Heart right ventricle (tissue), 16 donors: ENCODE measurements around the gene PTPRM. TPM values are rescaled to one million over a fixed set of nuclear protein-coding genes. Genes with fewer than 3 reads are reported as not detected.

Experiments
- ATAC-seq, 8 donors: fragments of 200-7000 bp; cut with Tn5 transposase; one replicate each; pipeline ENCODE4 v1.9.1; 2020; ENCODE audit warnings: mild to moderate bottlenecking in 8 of 8, moderate library complexity in 8 of 8, moderate number of reproducible peaks in 1 of 8
- DNase-seq, 2 donors: peaks; one replicate each; pipeline ENCODE4 v3.0.0-alpha.2; 2020
- H3K27ac ChIP-seq, 10 donors: fragments of 200-600 bp; sonication (generic) in 2 of 10; one replicate each; pipeline versions ENCODE4 v1.5.0 to v1.8.0; 2020 to 2022; ENCODE audit warnings: mild to moderate bottlenecking in 3 of 10
- H3K27me3 ChIP-seq, 7 donors: fragments of 200-600 bp; one replicate each; pipeline ENCODE4 v1.8.0; 2021 to 2022; ENCODE audit warnings: mild to moderate bottlenecking in 2 of 7
- H3K36me3 ChIP-seq, 9 donors: fragments of 200-600 bp; sonication (generic) in 1 of 9; one replicate each; pipeline versions ENCODE4 v1.5.0 to v1.8.0; 2020 to 2022; ENCODE audit warnings: mild to moderate bottlenecking in 2 of 9
- H3K4me1 ChIP-seq, 9 donors: fragments of 200-600 bp; sonication (generic) in 1 of 9; one replicate each; pipeline versions ENCODE4 v1.5.0 to v1.8.0; 2020 to 2022; ENCODE audit warnings: mild to moderate bottlenecking in 4 of 9
- H3K4me3 ChIP-seq, 10 donors: fragments of 200-600 bp; sonication (generic) in 2 of 10; one replicate each; pipeline versions ENCODE4 v1.5.0 to v1.8.0; 2020 to 2022; ENCODE audit warnings: mild to moderate bottlenecking in 7 of 10, moderate library complexity in 2 of 10
- H3K9me3 ChIP-seq, 11 donors: fragments of 200-600 bp in 10 of 11; sonication (generic) in 2 of 11; one replicate each; pipeline versions ENCODE4 v1.5.0 to v1.8.0; 2013 to 2022; ENCODE audit warnings: mild to moderate bottlenecking in 2 of 11, control low read depth in 1 of 11, moderate library complexity in 1 of 11
- CTCF ChIP-seq, 9 donors: fragments of 200-600 bp; sonication (generic) in 2 of 9; IDR thresholded peaks; one replicate each; pipeline versions ENCODE4 v1.5.0 to v1.8.0; 2021 to 2022; ENCODE audit warnings: antibody characterized with exemption in 9 of 9, mild to moderate bottlenecking in 5 of 9, moderate library complexity in 1 of 9
- WGBS, 2 donors: extraction: QIAGEN DNeasy Blood & Tissue Kit; methylation state at CpG; one replicate each; pipeline ENCODE4 v1.1.7; 2013; ENCODE audit warnings: inconsistent platforms in 1 of 2; 5-methylcytosine and 5-hydroxymethylcytosine counted together
- intact Hi-C, 10 donors: fragments of 100-400 bp; cut with DNase I; formaldehyde crosslinking; loops; one replicate each; pipeline versions ENCODE4 v1.11.1 to v1.14.2; 2022
- polyA plus RNA-seq, 2 donors: library from polyadenylated mRNA; stranded (reverse); fragments of 200-250 nt; gene quantifications; one replicate each; pipeline ENCODE4 v1.2.3, GENCODE V29; 2013
- total RNA-seq, 10 donors: library from RNA; stranded (reverse); fragmentation: NEBNext Ultra II Directional in 3 of 10; extraction: Animal tissue kit (Norgen Biotek cat#: 25700) in 3 of 10; gene quantifications; one replicate each; pipeline versions ENCODE4 v1.2.1 to v1.2.4, GENCODE V29; 2021 to 2023
- donor health status: Arrhythmogenic right ventricular cardiomyopathy.
- donor health status: ischemic (EF 13 %, LVEDD 7.1; RV severe dilation, severe dysfunction).
- donor health status: healthy with polysubstance abuse.
- donor health status: DM: no; HTN: yes; CAD: no.
- donor health status: DM: no; HTN: no; CAD: no.
- donor health status: ischemic (EF 25% LVEDD 6.9; RV normal size, moderate dysfunction).
- donor health status: ischemic (EF 25% LVEDD 5.7; RV mildly dilated, moderate dysfunction).
- donor health status: healthy.
- donor health status: DM: yes; HTN: yes; CAD: no.
- donor health status: Ischemic cardiomyopathy.
- donor health status: ischemic (EF 35%, LVEDD 5.7; RV mildly dilated, moderate dysfunction).
- donor health status: nonischemic (EF 11% LVEDD 7.7; RV severe dilation, severe dysfunction).
- donor health status: DM: yes; HTN: yes; CAD: no.
- donor health status: PGD.
- donor health status: ischemic (EF 29% LVEDD 5.4; RV normal size, mild dysfunction).
- donor health status: nonischemic (EF 23%, LVEDD 6.1; RV moderate dilation, normal function).

Gene PTPRM
- total and polyA plus RNA-seq, 12 donors, result 81.7 to 170 (median 132) TPM

GRCh38 chr18:7787339-7787738 is 220.2 kb downstream of the PTPRM start:
- no peaks in the 10 kb centered on the region for H3K27me3 ChIP-seq
- intact Hi-C loops, result no loop called here
- no peak for TF ChIP-seq CTCF (IDR thresholded peaks at IDR 0.05)
- WGBS, 2 donors, result 77 to 84% methylated on average over 2 of the region's 2 CpGs
- peaks cover 0 to 52% (median 26%) of the 10 kb centered on the region in 9 donors for H3K4me1 ChIP-seq
- H3K36me3 ChIP-seq, result no peaks in the 10 kb centered on the region
- ATAC-seq, result peak in 3 of 8 donors; percentile 17 to 38 (median 31)
- H3K9me3 ChIP-seq, result no peaks in the 10 kb centered on the region
- no peak for DNase-seq
- no peak overlapping the region for H3K4me3 ChIP-seq
- no peak overlapping the region for H3K27ac ChIP-seq

- H3K27me3 ChIP-seq, result no peaks in the 10 kb centered on the region
- 33 to 38% methylated on average over 5 of the region's 5 CpGs for WGBS, 2 donors
- H3K4me1 ChIP-seq, result peaks cover 0 to 48% (median 33%) of the 10 kb centered on the region in 9 donors
- peak; percentile 32 to 67 (median 54) for TF ChIP-seq CTCF (IDR thresholded peaks at IDR 0.05)
- no peaks in the 10 kb centered on the region for H3K36me3 ChIP-seq
- intact Hi-C loops, result loop anchor here in 3 of 10 donors (10.0 kb wide), 3 partner anchors 165 to 595 kb away; no protein-coding TSS in a partner anchor
- H3K27ac ChIP-seq, result peak overlapping the region in 5 of 10 donors; percentile 7 to 45 (median 27)
- DNase-seq (no peak), ATAC-seq (peak in 6 of 8 donors; percentile 34 to 67 (median 60))
- no peak overlapping the region for H3K4me3 ChIP-seq
- H3K9me3 ChIP-seq, result no peaks in the 10 kb centered on the region
Measured at GRCh38 chr18:7789856-7790552, 222.9 kb downstream of the PTPRM start.

GRCh38 chr18:7793100-7793499 is 226.0 kb downstream of the PTPRM start:
- no peak for DNase-seq
- peaks cover 0 to 58% (median 26%) of the 10 kb centered on the region in 9 donors for H3K4me1 ChIP-seq
- H3K36me3 ChIP-seq, result no peaks in the 10 kb centered on the region
- no peaks in the 10 kb centered on the region for H3K9me3 ChIP-seq
- H3K27me3 ChIP-seq, result no peaks in the 10 kb centered on the region
- no peak overlapping the region for H3K27ac ChIP-seq
- no peak overlapping the region for H3K4me3 ChIP-seq
- TF ChIP-seq CTCF (IDR thresholded peaks at IDR 0.05), result no peak
- WGBS, 2 donors, result 97 to 98% methylated on average over 5 of the region's 5 CpGs
- ATAC-seq, result no peak
- intact Hi-C loops, result loop anchor here in 3 of 10 donors (10.0 kb wide), 3 partner anchors 162 to 592 kb away; no protein-coding TSS in a partner anchor

- intact Hi-C loops, result no loop called here
- no peak for DNase-seq
- 57 to 66% methylated on average over 4 of the region's 4 CpGs for WGBS, 2 donors
- H3K27ac ChIP-seq, result no peak overlapping the region
- no peaks in the 10 kb centered on the region for H3K27me3 ChIP-seq
- no peak for ATAC-seq
- H3K4me3 ChIP-seq, result no peak overlapping the region
- H3K36me3 ChIP-seq, result no peaks in the 10 kb centered on the region
- H3K4me1 ChIP-seq, result peaks cover 3 to 68% (median 44%) of the 10 kb centered on the region in 9 donors
- TF ChIP-seq CTCF (IDR thresholded peaks at IDR 0.05), result no peak
- no peaks in the 10 kb centered on the region for H3K9me3 ChIP-seq
Measured at GRCh38 chr18:7803956-7804469, 236.9 kb downstream of the PTPRM start.
